ENCODE measurements around the gene ATP2C2.

Gene ATP2C2, protein sequence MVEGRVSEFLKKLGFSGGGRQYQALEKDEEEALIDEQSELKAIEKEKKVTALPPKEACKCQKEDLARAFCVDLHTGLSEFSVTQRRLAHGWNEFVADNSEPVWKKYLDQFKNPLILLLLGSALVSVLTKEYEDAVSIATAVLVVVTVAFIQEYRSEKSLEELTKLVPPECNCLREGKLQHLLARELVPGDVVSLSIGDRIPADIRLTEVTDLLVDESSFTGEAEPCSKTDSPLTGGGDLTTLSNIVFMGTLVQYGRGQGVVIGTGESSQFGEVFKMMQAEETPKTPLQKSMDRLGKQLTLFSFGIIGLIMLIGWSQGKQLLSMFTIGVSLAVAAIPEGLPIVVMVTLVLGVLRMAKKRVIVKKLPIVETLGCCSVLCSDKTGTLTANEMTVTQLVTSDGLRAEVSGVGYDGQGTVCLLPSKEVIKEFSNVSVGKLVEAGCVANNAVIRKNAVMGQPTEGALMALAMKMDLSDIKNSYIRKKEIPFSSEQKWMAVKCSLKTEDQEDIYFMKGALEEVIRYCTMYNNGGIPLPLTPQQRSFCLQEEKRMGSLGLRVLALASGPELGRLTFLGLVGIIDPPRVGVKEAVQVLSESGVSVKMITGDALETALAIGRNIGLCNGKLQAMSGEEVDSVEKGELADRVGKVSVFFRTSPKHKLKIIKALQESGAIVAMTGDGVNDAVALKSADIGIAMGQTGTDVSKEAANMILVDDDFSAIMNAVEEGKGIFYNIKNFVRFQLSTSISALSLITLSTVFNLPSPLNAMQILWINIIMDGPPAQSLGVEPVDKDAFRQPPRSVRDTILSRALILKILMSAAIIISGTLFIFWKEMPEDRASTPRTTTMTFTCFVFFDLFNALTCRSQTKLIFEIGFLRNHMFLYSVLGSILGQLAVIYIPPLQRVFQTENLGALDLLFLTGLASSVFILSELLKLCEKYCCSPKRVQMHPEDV

DNA sequence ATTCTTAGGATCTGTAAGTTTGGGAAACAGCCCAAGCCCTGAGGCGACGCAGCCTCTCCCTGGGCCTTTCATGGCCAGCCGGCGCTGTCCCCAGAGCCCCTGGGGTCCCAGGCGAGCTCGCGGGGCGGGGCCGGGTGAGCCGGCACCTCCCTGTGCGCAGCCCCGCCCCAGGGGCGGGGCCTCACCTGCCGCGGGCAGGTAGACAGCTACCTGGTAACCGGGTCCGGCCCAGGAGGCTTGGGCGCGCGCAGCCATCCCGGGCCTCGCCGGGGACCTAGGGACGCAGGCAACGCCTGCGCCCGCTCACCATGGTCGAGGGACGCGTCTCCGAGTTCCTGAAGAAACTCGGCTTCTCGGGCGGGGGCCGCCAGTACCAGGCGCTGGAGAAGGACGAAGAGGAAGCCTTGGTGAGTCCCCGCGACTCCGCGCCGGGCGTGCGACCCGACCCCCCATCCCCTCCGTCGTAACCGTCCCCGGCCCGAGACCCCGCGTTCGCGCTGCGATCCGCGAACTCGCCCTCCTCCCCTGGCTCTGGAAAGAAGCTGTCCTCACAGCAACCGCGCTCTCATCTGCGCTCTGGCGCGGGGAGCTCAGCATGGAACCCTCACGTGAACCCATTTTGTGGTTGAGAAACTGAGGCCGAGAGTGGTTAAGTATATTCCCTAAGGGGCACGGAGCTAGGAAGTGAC is at the start of gene ATP2C2:
Gene ATP2C2, plus strand, starts transcription at position 231 of the 689 bp plus-strand sequence. Its CDS starts 78 bp downstream, at position 309.
- H3K27ac ChIP-seq, result peak within 1 kb of the TSS; percentile 78
- TF ChIP-seq, protein P1, sequence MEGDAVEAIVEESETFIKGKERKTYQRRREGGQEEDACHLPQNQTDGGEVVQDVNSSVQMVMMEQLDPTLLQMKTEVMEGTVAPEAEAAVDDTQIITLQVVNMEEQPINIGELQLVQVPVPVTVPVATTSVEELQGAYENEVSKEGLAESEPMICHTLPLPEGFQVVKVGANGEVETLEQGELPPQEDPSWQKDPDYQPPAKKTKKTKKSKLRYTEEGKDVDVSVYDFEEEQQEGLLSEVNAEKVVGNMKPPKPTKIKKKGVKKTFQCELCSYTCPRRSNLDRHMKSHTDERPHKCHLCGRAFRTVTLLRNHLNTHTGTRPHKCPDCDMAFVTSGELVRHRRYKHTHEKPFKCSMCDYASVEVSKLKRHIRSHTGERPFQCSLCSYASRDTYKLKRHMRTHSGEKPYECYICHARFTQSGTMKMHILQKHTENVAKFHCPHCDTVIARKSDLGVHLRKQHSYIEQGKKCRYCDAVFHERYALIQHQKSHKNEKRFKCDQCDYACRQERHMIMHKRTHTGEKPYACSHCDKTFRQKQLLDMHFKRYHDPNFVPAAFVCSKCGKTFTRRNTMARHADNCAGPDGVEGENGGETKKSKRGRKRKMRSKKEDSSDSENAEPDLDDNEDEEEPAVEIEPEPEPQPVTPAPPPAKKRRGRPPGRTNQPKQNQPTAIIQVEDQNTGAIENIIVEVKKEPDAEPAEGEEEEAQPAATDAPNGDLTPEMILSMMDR (conservative IDR thresholded peaks at IDR 0.05), result no peak
- TF ChIP-seq ZFX (IDR thresholded peaks at IDR 0.05), result peak; percentile 58; the same call in 1 of the 2 replicates

DNA sequence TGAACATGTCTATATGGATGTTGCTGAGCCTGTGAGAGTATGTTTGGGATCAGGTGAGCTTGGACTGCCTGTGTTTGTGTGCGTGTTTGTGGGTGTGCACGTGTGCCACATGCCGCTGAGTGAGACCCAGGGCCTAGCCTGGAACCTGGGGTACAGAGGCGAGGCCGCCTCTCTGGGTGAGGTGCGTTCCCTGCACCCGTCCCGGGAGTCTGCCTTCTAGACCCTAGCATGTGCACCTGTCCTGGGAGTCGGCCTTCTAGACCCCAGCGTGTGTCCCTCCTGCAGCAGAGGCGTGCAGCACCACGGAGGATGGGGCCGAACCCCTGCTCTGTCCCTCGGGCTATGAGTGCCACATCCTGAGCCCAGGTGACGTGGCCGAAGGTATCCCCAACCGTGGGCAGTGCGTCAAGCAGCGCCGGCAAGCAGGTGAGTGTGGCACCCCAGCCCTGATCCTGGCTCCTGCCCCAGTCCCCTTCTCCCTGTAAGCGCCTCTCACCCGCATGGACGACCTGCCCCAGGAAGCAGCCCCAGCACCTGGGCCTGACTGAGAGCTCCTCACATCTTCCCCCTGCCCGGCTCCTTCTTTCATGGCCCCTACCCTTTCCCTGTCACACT is 49.1 kb upstream of the ATP2C2 start:
- no peak overlapping the region for H3K27ac ChIP-seq
- TF ChIP-seq ZFX (IDR thresholded peaks at IDR 0.05), result no peak
- TF ChIP-seq, protein P1 (conservative IDR thresholded peaks at IDR 0.05), result no peak

DNA sequence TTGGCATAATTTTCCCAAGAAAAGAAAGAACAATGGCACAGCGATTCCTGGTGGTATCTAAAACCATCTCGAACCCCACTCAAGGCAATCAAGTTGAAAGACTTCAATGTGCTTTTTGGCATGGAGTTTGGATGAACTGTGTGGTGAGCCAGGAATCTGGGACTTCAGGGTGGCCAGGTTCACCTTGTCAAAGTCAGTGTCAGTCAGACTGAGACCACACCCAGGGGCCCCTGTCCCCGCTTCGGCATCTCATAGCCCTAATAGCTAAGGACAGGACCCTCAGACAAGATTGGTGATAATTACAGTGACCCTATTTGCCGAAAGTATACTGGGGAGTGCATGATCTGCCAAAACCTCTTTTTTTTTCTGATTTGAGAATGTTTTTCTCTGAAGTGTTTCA is 47.8 kb upstream of the ATP2C2 start:
- TF ChIP-seq, protein P1 (conservative IDR thresholded peaks at IDR 0.05), result no peak
- TF ChIP-seq ZFX (IDR thresholded peaks at IDR 0.05), result no peak
- no peak overlapping the region for H3K27ac ChIP-seq

DNA sequence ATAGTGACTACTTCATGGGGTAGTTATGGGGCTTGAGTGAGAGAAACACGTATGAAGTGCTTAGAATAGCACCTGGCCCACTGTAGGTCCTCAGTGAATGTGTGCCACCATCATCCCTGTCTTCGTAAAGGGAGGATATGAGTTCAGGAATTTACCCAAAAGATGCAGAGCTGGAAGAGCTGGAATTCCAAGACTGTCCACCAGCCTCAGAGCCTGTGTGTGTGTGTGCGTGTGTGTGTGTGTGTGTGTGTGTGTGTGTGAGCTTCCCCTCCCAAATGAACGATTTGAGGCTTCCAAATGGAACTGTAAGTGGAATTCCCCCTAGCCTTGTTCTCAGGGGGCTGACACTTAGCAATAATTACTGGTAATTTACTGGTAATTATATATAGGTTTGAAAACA is 46.4 kb upstream of the ATP2C2 start:
- no peak overlapping the region for H3K27ac ChIP-seq
- TF ChIP-seq ZFX (IDR thresholded peaks at IDR 0.05), result no peak
- TF ChIP-seq, protein P1 (conservative IDR thresholded peaks at IDR 0.05), result no peak

DNA sequence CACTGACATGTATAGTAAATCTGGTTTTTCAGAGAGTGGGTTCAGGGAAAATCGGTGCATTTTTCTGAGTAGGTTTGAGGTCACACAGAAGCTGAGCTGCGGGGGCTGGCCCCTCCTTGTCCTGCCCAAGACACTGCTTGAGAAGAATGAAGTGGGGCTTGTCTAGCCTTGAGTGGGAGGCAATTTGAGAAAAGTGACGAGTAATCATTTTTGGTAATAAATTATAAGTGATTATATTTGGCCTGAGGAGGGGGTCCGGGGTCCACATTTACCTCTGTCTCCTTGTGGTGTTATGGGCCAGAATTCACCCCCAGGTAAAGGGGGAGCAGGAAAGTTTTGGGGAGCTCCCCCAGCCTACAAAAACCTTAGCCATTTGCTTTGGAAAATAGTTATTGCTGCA is 45.6 kb upstream of the ATP2C2 start:
- H3K27ac ChIP-seq, result no peak overlapping the region
- TF ChIP-seq ZFX (IDR thresholded peaks at IDR 0.05), result no peak
- TF ChIP-seq, protein P1 (conservative IDR thresholded peaks at IDR 0.05), result no peak

DNA sequence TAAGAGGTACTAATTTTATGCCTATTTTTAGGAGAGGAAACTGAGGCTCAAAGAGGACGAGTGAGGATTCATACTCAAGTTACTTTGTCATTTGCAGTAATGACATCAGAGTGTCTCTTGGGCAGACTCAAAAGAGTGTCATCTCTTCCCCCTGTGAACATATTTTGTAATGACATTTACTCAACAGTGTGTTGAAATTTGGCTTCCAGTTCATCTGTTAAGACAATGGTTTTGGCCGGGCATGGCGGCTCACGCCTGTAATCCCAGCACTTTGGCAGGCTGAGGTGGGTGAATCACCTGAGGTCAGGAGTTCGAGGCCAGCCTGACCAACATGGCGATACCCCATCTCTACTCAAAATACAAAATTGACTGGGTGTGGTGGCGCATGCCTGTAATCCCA is 44.7 kb upstream of the ATP2C2 start:
- TF ChIP-seq, protein P1 (conservative IDR thresholded peaks at IDR 0.05), result no peak
- no peak for TF ChIP-seq ZFX (IDR thresholded peaks at IDR 0.05)
- no peak overlapping the region for H3K27ac ChIP-seq

Measured in C4-2B (cell line).